GM19193 (cell line): ENCODE data around the gene STKLD1.
A peak's percentile ranks its signal among the peaks of the same experiment; 100 is the strongest.

ENCODE experiments used
- POLR2A ChIP-seq: IDR thresholded peaks from 4 replicates; pipeline ENCODE4 v1.6.1; 2011; ENCODE audit not compliant: insufficient read depth, insufficient read length; ENCODE audit errors: extremely low read depth

Gene STKLD1

GRCh38 chr9:133405508-133406438 is 29.6 kb downstream of the STKLD1 start:
- no peak for TF ChIP-seq POLR2A

- no peak for TF ChIP-seq POLR2A
Observed at GRCh38 chr9:133406480-133407307, 30.5 kb downstream of the STKLD1 start.

- no peak for TF ChIP-seq POLR2A
Observed at GRCh38 chr9:133408042-133408441, 31.9 kb downstream of the STKLD1 start.

- TF ChIP-seq POLR2A, result no peak
Observed at GRCh38 chr9:133415170-133415569, 39.0 kb downstream of the STKLD1 start.

GRCh38 chr9:133417541-133418461 is 41.6 kb downstream of the STKLD1 start, which contains the start of gene REXO4:
Gene REXO4, minus strand, starts transcription at chr9:133418010. Its CDS starts 166 bp downstream, at chr9:133417844.
- TF ChIP-seq POLR2A, result peak; percentile 73

GRCh38 chr9:133419005-133419404 is 42.8 kb downstream of the STKLD1 start:
- TF ChIP-seq POLR2A, result no peak

- no peak for TF ChIP-seq POLR2A
Observed at GRCh38 chr9:133420392-133420827, 44.2 kb downstream of the STKLD1 start.

GRCh38 chr9:133421615-133422542 is 45.7 kb downstream of the STKLD1 start, which contains the start of gene ADAMTS13:
Gene ADAMTS13, plus strand, starts transcription at chr9:133422367. Its CDS starts 77 bp downstream, at chr9:133422444.
- TF ChIP-seq POLR2A, result no peak

- TF ChIP-seq POLR2A, result no peak
Observed at GRCh38 chr9:133423216-133423615, 47.0 kb downstream of the STKLD1 start.

- TF ChIP-seq POLR2A, result no peak
Observed at GRCh38 chr9:133424187-133424586, 48.0 kb downstream of the STKLD1 start.

GRCh38 chr9:133425049-133425632 is 49.0 kb downstream of the STKLD1 start:
- no peak for TF ChIP-seq POLR2A

GRCh38 chr9:133426011-133426410 is 49.8 kb downstream of the STKLD1 start:
- TF ChIP-seq POLR2A, result no peak
